GM10248 (cell line): ENCODE data around the gene PRL.

ENCODE experiments used
- CTCF ChIA-PET: fragments of 300-600 bp; sonication (Branson Sonifier 250); formaldehyde crosslinking; extraction: SDS; loops from one replicate; lab custom pipeline; 2021; ENCODE audit warnings: antibody characterized with exemption; lab: Yijun Ruan, JAX
- POLR2A ChIA-PET: fragments of 350-650 bp; sonication (Branson Sonifier 250); formaldehyde crosslinking; extraction: SDS; loops from one replicate; lab custom pipeline; 2020; ENCODE audit warnings: antibody characterized with exemption; lab: Yijun Ruan, JAX
- DNase-seq: peaks from one replicate; pipeline ENCODE4 v3.0.0; 2012; ENCODE audit errors: extremely low spot score
- TF ChIP-seq, protein P1 (sequence below): IDR thresholded peaks from 2 replicates; pipeline ENCODE4 v1.5.1; 2012; ENCODE audit warnings: mild to moderate bottlenecking, low read depth; ENCODE audit errors: extremely low read depth, missing control alignments, control extremely low read depth

The PRL gene

DNA sequence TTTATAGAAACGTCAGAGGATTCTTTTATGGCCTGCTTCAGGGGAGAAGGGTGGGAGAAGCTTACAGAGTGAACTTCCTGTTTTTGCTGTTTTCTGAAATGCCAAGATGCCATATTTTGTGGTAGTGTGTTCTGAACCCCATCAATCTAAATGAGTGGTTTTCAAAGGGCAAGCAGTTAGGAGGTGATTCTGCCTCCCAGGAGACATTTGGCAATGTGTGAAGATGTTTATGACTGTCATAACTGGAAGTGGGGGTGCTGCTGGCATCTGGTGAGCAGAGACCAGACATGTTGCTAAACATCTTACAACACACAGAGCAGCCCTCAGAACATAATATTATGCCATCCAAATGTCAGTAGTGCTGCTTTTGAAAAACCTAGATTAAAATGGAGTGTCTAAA, 6.0 kb upstream of the PRL start:
- ChIA-PET POLR2A (no interaction called here), CTCF (no interaction called here)
- no peak for DNase-seq
- TF ChIP-seq, protein P1, sequence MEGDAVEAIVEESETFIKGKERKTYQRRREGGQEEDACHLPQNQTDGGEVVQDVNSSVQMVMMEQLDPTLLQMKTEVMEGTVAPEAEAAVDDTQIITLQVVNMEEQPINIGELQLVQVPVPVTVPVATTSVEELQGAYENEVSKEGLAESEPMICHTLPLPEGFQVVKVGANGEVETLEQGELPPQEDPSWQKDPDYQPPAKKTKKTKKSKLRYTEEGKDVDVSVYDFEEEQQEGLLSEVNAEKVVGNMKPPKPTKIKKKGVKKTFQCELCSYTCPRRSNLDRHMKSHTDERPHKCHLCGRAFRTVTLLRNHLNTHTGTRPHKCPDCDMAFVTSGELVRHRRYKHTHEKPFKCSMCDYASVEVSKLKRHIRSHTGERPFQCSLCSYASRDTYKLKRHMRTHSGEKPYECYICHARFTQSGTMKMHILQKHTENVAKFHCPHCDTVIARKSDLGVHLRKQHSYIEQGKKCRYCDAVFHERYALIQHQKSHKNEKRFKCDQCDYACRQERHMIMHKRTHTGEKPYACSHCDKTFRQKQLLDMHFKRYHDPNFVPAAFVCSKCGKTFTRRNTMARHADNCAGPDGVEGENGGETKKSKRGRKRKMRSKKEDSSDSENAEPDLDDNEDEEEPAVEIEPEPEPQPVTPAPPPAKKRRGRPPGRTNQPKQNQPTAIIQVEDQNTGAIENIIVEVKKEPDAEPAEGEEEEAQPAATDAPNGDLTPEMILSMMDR: no peak

DNA sequence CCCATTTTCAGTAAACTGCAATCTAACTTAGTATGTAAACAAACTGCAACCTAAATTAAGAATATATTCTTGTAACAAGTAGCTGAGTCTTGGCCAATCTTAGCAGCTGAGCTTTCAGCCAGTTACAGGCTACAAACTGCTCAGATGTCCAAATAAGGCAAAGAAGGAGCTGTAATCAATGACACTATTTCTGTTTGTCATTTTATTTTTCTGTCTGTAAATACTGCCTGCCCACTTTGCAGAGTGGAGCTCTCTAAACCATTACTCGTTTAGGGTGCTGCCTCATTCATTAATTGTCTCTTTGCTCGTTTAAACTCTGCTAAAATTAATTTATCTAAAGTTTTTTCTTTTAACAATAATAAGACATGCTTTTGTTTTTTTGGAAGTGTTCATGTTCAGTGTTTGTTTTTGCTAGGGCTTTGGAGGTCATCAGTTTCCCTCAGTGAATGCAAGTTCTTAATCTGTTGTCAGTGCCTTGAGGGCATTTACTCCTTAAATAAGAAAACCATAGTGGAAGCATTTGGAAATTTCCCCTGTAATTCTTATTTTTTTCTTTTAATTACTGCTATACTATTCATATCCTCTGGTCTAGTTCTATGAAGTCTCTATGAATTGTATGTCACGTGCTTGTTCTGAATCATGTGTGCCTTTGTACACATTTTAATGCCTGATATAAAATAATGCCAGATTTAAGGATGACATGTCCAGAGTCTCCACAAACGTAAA, 3.6 kb upstream of the PRL start:
- ChIA-PET CTCF (interaction anchor here (1.0 to 1.3 kb wide), 2 partner anchors 14 to 20 kb away, joined by 3 read pairs; no protein-coding TSS in a partner anchor), POLR2A (no interaction called here)
- DNase-seq: no peak
- TF ChIP-seq, protein P1: no peak

DNA sequence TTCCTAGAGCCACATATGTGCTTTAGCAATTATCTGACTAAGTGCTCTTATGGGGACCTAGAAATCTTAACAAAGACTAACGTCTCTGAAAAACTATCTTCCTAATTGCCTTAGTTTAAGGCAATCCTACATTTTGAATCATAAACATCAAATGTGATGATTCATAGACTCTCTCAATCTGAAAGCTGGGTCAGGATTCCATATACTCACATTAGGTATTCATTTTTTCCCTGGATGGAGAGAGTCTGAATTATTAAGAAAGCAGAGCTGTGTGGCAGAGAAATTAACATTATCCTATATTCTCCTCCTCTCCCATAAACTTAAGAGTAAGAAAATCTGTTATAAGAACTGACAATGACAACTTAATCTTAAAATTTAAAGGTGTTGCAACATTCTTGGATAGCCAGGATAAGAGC, 1.6 kb upstream of the PRL start:
- TF ChIP-seq, protein P1: no peak
- no peak for DNase-seq
- ChIA-PET POLR2A (no interaction called here), CTCF (interaction anchor here (1.0 kb wide), 1 partner anchor 19 kb away, joined by 3 read pairs; no protein-coding TSS in a partner anchor)

- CTCF ChIA-PET: no interaction called here
- no peak for DNase-seq
- TF ChIP-seq, protein P1: no peak
- POLR2A ChIA-PET: no interaction called here
Observed at GRCh38 chr6:22296067-22296466, 769 bp downstream of the PRL start.

DNA sequence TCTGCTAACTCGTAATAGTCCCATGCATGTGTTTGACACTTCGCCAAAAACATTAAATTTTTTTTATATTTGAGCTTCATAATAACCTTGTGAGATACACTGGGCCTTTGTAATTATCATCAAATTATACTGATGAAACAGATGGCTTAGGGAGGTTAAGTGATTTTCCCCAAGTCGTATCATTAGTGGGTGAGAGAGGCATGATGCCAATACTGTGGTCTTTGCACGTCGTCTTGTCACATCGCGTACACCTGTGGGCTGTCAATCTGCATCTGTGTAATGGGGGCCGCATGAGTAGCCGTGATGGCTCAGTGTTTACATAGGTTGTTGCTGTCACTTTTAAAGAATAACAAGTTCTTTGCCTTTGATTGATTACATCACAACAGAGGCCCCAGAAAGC, 1.7 kb downstream of the PRL start:
- TF ChIP-seq, protein P1: no peak

DNA sequence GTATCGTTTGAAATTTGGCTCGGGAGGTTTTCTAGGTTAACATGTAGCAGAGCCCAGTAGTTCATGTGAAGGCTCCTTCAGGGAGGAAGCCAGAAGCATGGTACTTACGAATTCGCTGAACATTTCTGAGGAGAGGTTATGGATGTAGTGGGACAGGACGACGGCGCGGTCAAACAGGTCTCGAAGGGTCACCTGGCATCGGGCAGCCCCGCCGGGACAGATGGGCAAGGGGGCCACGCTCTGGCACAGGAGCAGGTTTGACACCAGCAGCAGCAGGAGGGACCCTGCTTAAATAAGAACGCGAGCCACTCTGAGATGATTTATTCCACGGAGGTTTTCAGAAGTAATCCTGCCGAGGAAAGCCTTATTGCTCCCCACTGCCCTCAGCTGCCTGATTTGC, 2.5 kb downstream of the PRL start:
- no peak for DNase-seq
- CTCF ChIA-PET: interaction anchor here (1.6 kb wide), 1 partner anchor 16 kb away, joined by 6 read pairs; no protein-coding TSS in a partner anchor
- POLR2A ChIA-PET: no interaction called here
- TF ChIP-seq, protein P1: no peak

More for the DNA sequence above, 1.7 kb downstream of the PRL start:
- ChIA-PET POLR2A (no interaction called here), CTCF (interaction anchor here (1.6 kb wide), 1 partner anchor 17 kb away, joined by 6 read pairs; no protein-coding TSS in a partner anchor)
- DNase-seq: no peak
